ENCODE data around the gene LIN7B.
A peak's percentile ranks its signal among the peaks of the same experiment; 100 is the strongest.

DNA sequence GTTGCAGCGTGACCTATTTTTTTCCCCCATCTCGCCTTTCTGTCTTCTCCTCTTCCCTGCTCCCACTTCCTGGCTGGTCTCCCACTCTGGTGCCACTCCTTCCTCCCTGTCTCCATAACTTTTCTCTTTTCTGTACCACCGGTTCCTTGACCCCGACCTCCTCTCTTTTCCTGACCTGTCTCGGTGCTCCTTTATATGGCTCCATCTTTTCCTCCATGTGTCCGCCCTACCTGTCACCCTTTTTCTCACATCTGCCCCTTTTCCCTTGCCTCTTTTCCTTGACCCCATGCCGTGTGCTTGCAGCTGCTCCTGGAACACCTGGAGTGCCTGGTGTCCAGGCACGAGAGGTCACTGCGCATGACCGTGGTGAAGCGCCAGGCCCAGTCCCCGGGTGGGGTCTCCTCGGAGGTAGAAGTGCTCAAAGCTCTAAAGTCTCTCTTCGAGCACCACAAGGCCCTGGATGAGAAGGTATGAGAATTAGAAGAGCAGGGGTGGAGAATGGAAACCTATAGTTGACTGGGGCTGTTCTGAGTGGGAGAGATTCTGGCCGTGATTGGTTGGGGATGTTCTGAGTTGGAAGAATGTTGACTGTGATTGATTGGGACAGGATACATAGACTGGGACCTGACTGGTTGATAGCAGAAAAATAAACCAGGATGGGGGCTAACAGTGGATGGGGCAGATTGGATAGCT lies 14.5 kb downstream of the LIN7B start:
- TF ChIP-seq CTCF (IDR thresholded peaks at IDR 0.05 in 2 of 3, conservative IDR thresholded peaks at IDR 0.05 in 1 of 3; ENCODE audit: insufficient read depth in 2 of 3, low read depth in 1 of 3, low read length in 3 of 3) = no peak
- TF ChIP-seq ZNF124 (CRISPR knock-in tag; IDR thresholded peaks at IDR 0.05) = no peak
- TF ChIP-seq STAT5B (CRISPR knock-in tag; IDR thresholded peaks at IDR 0.05) = no peak
- no peak for TF ChIP-seq ZNF217 (CRISPR knock-in tag; IDR thresholded peaks at IDR 0.05)
- no peak for TF ChIP-seq POLR3A (IDR thresholded peaks at IDR 0.05; ENCODE audit: borderline replicate concordance, extremely low read depth, insufficient read depth, insufficient read length)
- no peak for TF ChIP-seq ZNF639 (CRISPR knock-in tag; conservative IDR thresholded peaks at IDR 0.05 in 1 of 2, IDR thresholded peaks at IDR 0.05 in 1 of 2)
- 0 out of 2 replicates have a peak, but pooled peaks have one; percentile 67 for TF ChIP-seq FOXP1 (CRISPR knock-in tag; IDR thresholded peaks at IDR 0.05)
- TF ChIP-seq, protein P1, sequence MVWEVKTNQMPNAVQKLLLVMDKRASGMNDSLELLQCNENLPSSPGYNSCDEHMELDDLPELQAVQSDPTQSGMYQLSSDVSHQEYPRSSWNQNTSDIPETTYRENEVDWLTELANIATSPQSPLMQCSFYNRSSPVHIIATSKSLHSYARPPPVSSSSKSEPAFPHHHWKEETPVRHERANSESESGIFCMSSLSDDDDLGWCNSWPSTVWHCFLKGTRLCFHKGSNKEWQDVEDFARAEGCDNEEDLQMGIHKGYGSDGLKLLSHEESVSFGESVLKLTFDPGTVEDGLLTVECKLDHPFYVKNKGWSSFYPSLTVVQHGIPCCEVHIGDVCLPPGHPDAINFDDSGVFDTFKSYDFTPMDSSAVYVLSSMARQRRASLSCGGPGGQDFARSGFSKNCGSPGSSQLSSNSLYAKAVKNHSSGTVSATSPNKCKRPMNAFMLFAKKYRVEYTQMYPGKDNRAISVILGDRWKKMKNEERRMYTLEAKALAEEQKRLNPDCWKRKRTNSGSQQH (CRISPR knock-in tag; IDR thresholded peaks at IDR 0.05) = no peak
- TF ChIP-seq RFX5 (IDR thresholded peaks at IDR 0.05; ENCODE audit: low read depth, low read length) = no peak
- no peak for TF ChIP-seq NR3C1 (CRISPR knock-in tag; IDR thresholded peaks at IDR 0.05)
- TF ChIP-seq FOS (IDR thresholded peaks at IDR 0.05; ENCODE audit: extremely low read depth, insufficient read length) = no peak
- no peak for TF ChIP-seq EGR1 (conservative IDR thresholded peaks at IDR 0.05)
- TF ChIP-seq CHD1 (IDR thresholded peaks at IDR 0.05; ENCODE audit: low read length) = no peak
